Thyroid gland (tissue), 4 donors: ENCODE measurements around the gene PCCA.

Experiments used
- POLR2A ChIP-seq, 2 donors: fragments of 450-650 bp; IDR thresholded peaks; one replicate each; pipeline ENCODE4 v1.6.1; 2017; ENCODE audit warnings: antibody characterized with exemption in 2 of 2, mild to moderate bottlenecking in 2 of 2, moderate library complexity in 1 of 2
- TF ChIP-seq, protein P1 (sequence below), 6 experiments: fragments of 200-600 bp in 3 of 6; fragments of 450-650 bp in 3 of 6; sonication (generic) in 3 of 6; IDR thresholded peaks; one replicate each; pipeline ENCODE4 v1.5.1; 2016 to 2019; ENCODE audit warnings: antibody characterized with exemption in 6 of 6, mild to moderate bottlenecking in 2 of 6, inconsistent platforms in 1 of 6, moderate library complexity in 1 of 6

DNA sequence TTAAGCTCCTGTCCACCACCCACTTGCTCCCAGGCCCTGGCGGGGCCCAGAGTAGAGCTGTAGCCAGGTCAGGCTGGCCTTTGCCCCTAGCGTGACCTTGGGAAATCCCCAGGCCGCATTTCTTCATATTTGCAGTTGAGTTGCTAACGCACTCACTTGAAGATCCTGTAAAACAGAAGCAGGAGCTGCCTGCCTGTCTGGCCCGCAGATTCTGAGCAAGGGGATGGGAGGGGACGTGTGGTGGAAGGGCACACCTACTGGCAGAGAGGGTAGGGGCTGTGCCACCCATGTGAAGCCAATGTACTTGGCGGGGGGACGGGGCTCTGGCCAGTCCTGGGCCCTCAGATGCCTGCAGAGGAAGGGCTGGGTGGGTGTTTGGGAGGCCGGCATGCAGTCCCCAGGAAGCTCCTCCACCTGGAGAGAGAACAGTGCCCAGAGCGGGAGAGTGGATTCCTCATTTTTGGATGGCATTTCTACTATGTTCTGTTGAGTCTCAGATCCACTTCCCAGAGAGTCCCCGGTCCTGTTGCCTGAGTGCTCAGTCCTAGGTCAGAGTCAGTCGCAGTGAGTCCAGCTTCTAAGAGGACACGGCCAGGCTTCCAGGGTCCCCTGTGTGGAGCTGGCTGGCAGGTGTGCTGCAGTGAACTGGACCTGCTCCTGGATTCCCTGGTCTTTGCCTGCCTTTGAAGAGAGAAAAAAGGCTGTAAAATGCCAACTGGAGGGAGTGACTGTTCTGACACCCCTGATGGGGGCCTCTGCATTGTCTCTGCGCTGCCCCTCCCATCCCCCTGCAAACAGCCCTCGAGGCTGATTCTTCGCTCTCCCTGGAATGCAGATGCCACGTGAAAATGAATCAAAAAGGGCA is 436.8 kb downstream of the PCCA start:
- TF ChIP-seq, protein P1, sequence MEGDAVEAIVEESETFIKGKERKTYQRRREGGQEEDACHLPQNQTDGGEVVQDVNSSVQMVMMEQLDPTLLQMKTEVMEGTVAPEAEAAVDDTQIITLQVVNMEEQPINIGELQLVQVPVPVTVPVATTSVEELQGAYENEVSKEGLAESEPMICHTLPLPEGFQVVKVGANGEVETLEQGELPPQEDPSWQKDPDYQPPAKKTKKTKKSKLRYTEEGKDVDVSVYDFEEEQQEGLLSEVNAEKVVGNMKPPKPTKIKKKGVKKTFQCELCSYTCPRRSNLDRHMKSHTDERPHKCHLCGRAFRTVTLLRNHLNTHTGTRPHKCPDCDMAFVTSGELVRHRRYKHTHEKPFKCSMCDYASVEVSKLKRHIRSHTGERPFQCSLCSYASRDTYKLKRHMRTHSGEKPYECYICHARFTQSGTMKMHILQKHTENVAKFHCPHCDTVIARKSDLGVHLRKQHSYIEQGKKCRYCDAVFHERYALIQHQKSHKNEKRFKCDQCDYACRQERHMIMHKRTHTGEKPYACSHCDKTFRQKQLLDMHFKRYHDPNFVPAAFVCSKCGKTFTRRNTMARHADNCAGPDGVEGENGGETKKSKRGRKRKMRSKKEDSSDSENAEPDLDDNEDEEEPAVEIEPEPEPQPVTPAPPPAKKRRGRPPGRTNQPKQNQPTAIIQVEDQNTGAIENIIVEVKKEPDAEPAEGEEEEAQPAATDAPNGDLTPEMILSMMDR (IDR thresholded peaks at IDR 0.05) = no peak
- TF ChIP-seq POLR2A (IDR thresholded peaks at IDR 0.05) = no peak
